Smooth muscle cell (in vitro differentiated cells): ENCODE measurements around the gene SH3BP4. TPM values are rescaled to one million over a fixed set of nuclear protein-coding genes. Genes with fewer than 3 reads are reported as not detected.

Source experiments
- DNase-seq: peaks from one replicate; lab custom pipeline; 2025; ENCODE audit not compliant: unreplicated experiment; lab: John Stamatoyannopoulos, UW
- H2AFZ ChIP-seq: fragments of 200-600 bp; sonication (generic); 2 replicates; pipeline ENCODE4 v1.6.0; 2016; ENCODE audit warnings: antibody characterized with exemption, low read depth, mild to moderate bottlenecking
- H3F3A ChIP-seq: fragments of 200-600 bp; sonication (generic); 2 replicates; pipeline ENCODE4 v1.6.0; 2017; ENCODE audit warnings: antibody characterized with exemption, low read depth
- H3K27ac ChIP-seq: fragments of 200-600 bp; sonication (generic); 2 replicates; pipeline ENCODE4 v1.5.1; 2016; ENCODE audit warnings: low read depth, mild to moderate bottlenecking
- H3K27me3 ChIP-seq: fragments of 200-600 bp; sonication (generic); 2 replicates; pipeline ENCODE4 v1.6.1; 2016; ENCODE audit warnings: low read depth, mild to moderate bottlenecking
- H3K36me3 ChIP-seq: fragments of 200-600 bp; sonication (generic); 2 replicates; pipeline ENCODE4 v1.5.1; 2016; ENCODE audit warnings: low read depth
- H3K4me1 ChIP-seq: fragments of 200-600 bp; sonication (generic); 2 replicates; pipeline ENCODE4 v1.5.1; 2016; ENCODE audit warnings: low read depth
- H3K4me2 ChIP-seq: fragments of 200-600 bp; sonication (generic); 2 replicates; pipeline ENCODE4 v1.6.0; 2016; ENCODE audit warnings: mild to moderate bottlenecking
- H3K4me3 ChIP-seq: fragments of 200-600 bp; sonication (generic); 2 replicates; pipeline ENCODE4 v1.5.1; 2016; ENCODE audit warnings: mild to moderate bottlenecking
- H3K79me2 ChIP-seq: fragments of 200-600 bp; sonication (generic); 2 replicates; pipeline ENCODE4 v1.6.0; 2016; ENCODE audit warnings: low read depth, mild to moderate bottlenecking
- H3K9ac ChIP-seq: fragments of 200-600 bp; sonication (generic); 2 replicates; pipeline ENCODE4 v1.6.0; 2016; ENCODE audit warnings: low read depth
- H3K9me3 ChIP-seq: fragments of 200-600 bp; sonication (generic); replicated peaks from 2 replicates; pipeline ENCODE4 v1.5.1; 2016; ENCODE audit warnings: low read depth
- H4K20me1 ChIP-seq: fragments of 200-600 bp; sonication (generic); 2 replicates; pipeline ENCODE4 v1.6.0; 2016; ENCODE audit warnings: low read depth
- CTCF ChIP-seq: fragments of 200-600 bp; sonication (generic); IDR thresholded peaks from 2 replicates; pipeline ENCODE4 v1.5.1; 2017; ENCODE audit warnings: borderline replicate concordance, mild to moderate bottlenecking, antibody characterized with exemption; ENCODE audit not compliant: insufficient read depth, poor library complexity, severe bottlenecking
- WGBS: methylation state at CpG from one replicate; pipeline ENCODE4 v1.1.7; 2016; ENCODE audit warnings: low lambda C conversion rate; 5-methylcytosine and 5-hydroxymethylcytosine counted together
- polyA plus RNA-seq: library from polyadenylated mRNA; unstranded; fragments of >200 nt; fragmentation: Nextera tagmentation; extraction: Ambion mirVana; gene quantifications from 2 replicates; pipeline ENCODE4 v1.2.1, GENCODE V29; 2016
- total RNA-seq: library from RNA; depleted of rRNA; stranded (reverse); fragments of >200 nt; gene quantifications from 2 replicates; pipeline ENCODE4 v1.2.3, GENCODE V29; 2014

The SH3BP4 gene
- total and polyA plus RNA-seq, 2 experiments from 2014 or later = 38.9 to 47.7 TPM

GRCh38 chr2:234954551-234954992, 2.8 kb downstream of the SH3BP4 start:
- Histone ChIP-seq H3K4me1 (peaks cover 41% of the 10 kb centered on the region), H3K79me2 (peaks cover 74% of the 10 kb centered on the region), H3K27ac (peak overlapping the region; percentile 83), H3K36me3 (no peaks in the 10 kb centered on the region), H3K9me3 (no peaks in the 10 kb centered on the region), H4K20me1 (peaks cover 66% of the 10 kb centered on the region), H3K27me3 (no peaks in the 10 kb centered on the region), H3K4me2 (peak overlapping the region; percentile 91), H2AFZ (no peak overlapping the region), H3F3A (peaks cover 18% of the 10 kb centered on the region), H3K9ac (peak overlapping the region; percentile 94), H3K4me3 (peak overlapping the region; percentile 93)
- DNase-seq = no peak
- WGBS = 41% methylated on average over 8 of the region's 8 CpGs
- TF ChIP-seq CTCF = no peak

- peaks cover 71% of the 10 kb centered on the region for H4K20me1 ChIP-seq
- peak overlapping the region; percentile 91 for H3K4me2 ChIP-seq
- H3F3A ChIP-seq = peaks cover 16% of the 10 kb centered on the region
- peak overlapping the region; percentile 93 for H3K4me3 ChIP-seq
- WGBS = 85% methylated on average over 16 of the region's 16 CpGs
- no peaks in the 10 kb centered on the region for H3K36me3 ChIP-seq
- H3K79me2 ChIP-seq = peaks cover 79% of the 10 kb centered on the region
- H3K27me3 ChIP-seq = no peaks in the 10 kb centered on the region
- H3K27ac ChIP-seq = no peak overlapping the region
- no peaks in the 10 kb centered on the region for H3K9me3 ChIP-seq
- DNase-seq = no peak
- H3K9ac ChIP-seq = no peak overlapping the region
- peaks cover 44% of the 10 kb centered on the region for H3K4me1 ChIP-seq
- H2AFZ ChIP-seq = no peak overlapping the region
- no peak for TF ChIP-seq CTCF
These were observed 3.3 kb downstream of the SH3BP4 start for GRCh38 chr2:234955091-234955591.

GRCh38 chr2:234955971-234956509, 4.2 kb downstream of the SH3BP4 start:
- WGBS = 89% methylated on average over 10 of the region's 10 CpGs
- Histone ChIP-seq H3K27me3 (no peaks in the 10 kb centered on the region), H3K27ac (no peak overlapping the region), H3K4me2 (no peak overlapping the region), H3K4me3 (no peak overlapping the region), H3F3A (peaks cover 7% of the 10 kb centered on the region), H2AFZ (no peak overlapping the region), H3K36me3 (no peaks in the 10 kb centered on the region), H4K20me1 (peaks cover 80% of the 10 kb centered on the region), H3K4me1 (peaks cover 41% of the 10 kb centered on the region), H3K9ac (no peak overlapping the region), H3K9me3 (no peaks in the 10 kb centered on the region), H3K79me2 (peaks cover 88% of the 10 kb centered on the region)
- no peak for TF ChIP-seq CTCF
- DNase-seq = no peak

GRCh38 chr2:234957834-234958135, 6.0 kb downstream of the SH3BP4 start:
- H3K79me2 ChIP-seq = peaks cover 100% of the 10 kb centered on the region
- no peak overlapping the region for H3K4me3 ChIP-seq
- H3K36me3 ChIP-seq = no peaks in the 10 kb centered on the region
- H3K9me3 ChIP-seq = no peaks in the 10 kb centered on the region
- peaks cover 98% of the 10 kb centered on the region for H4K20me1 ChIP-seq
- TF ChIP-seq CTCF = no peak
- no peak for DNase-seq
- no peak overlapping the region for H3K27ac ChIP-seq
- peaks cover 3% of the 10 kb centered on the region for H3F3A ChIP-seq
- H3K4me2 ChIP-seq = no peak overlapping the region
- no peak overlapping the region for H3K9ac ChIP-seq
- no peaks in the 10 kb centered on the region for H3K27me3 ChIP-seq
- no peak overlapping the region for H2AFZ ChIP-seq
- 90% methylated on average over 3 of the region's 3 CpGs for WGBS
- peaks cover 40% of the 10 kb centered on the region for H3K4me1 ChIP-seq
